NCI-H2171 treated with DMSO at 0.1 percent for 48 hours (cell line): ENCODE results near the gene RNF208.

Experiments used
- DNase-seq: peaks from one replicate; lab custom pipeline; 2025; lab: John Stamatoyannopoulos, UW

RNF208 gene

DNA sequence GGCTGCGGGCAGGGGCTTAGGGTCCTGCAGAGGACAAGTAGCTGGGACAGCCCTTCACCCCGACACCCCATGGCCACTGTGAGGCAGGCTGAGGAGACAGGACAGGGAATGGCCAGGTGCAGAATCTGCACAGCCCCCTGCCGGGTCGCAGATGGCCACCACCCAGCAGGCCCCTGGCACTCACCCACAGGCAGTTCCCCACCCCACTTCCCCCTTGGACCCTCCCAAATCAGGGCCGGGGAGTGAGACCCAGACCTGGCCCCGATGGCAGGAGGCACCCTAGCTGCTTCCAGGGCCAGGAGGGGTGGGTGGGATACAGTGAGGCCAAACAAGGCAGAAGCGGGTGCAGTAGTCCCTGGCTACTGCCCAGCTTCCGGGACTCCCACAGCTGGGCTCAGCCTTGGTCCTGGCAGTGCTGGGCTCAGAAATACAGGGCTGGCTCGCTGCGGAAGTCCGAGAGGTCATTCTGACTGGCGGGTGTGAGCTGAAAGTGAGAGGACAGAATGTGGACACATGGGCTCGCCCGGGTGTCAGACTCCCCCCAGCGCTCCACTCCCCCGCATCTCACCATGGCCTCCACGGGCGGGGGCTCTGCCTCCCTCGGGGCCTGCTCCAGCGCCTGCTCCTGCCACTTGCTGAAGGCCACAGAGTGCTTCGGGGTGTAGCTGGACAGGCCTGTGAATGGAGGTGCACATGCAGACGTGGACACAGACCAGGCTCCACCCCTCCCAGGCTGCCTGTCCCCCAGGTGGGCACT, 30.2 kb downstream of the RNF208 start:
- no peak for DNase-seq

DNA sequence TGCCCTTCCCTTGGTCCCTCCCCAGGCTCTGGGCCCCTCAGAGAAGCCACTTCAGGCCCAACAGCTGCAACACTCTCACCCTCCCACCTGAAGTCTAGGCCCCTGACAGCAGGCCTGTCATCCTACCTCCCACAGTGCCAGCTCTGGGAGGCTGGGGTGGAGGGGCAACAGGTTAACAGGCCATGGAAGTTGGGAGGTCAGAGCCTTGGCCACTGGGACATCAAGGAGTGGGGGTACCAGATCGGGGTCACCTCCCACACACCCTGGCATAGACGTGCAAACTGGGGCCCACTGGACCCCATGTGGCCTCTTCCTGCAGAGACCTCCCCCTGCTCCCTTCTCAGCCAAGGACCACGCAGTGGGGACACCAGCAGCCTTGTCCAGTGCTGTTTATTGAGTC, 30.8 kb downstream of the RNF208 start:
- DNase-seq = no peak

DNA sequence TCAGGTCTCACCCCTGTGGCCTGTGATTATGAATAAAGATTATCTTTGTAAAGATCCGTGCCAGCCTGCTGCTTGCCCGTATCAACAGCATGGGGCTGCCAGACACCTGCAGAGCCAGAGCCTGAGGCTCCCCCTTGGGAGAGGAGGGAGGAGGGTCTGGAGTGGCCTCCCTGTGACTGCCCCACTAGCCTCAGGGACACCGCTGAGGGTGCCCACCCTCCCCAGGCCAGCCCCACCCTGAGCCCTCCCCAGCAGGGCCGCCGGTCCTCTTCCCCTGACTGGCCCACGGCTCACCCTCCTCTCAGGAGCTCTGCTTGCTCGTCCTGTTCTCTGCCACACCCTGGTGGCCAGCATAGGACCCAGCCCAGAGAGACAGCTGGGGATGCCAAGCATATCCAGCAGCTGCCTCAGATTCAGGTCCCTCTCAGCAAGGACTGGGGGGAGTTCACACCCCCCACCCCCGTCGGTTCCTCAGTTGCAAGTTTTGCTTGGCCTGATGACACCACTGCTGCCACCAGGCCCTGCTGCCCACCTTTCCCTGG, 31.7 kb downstream of the RNF208 start:
- no peak for DNase-seq

DNA sequence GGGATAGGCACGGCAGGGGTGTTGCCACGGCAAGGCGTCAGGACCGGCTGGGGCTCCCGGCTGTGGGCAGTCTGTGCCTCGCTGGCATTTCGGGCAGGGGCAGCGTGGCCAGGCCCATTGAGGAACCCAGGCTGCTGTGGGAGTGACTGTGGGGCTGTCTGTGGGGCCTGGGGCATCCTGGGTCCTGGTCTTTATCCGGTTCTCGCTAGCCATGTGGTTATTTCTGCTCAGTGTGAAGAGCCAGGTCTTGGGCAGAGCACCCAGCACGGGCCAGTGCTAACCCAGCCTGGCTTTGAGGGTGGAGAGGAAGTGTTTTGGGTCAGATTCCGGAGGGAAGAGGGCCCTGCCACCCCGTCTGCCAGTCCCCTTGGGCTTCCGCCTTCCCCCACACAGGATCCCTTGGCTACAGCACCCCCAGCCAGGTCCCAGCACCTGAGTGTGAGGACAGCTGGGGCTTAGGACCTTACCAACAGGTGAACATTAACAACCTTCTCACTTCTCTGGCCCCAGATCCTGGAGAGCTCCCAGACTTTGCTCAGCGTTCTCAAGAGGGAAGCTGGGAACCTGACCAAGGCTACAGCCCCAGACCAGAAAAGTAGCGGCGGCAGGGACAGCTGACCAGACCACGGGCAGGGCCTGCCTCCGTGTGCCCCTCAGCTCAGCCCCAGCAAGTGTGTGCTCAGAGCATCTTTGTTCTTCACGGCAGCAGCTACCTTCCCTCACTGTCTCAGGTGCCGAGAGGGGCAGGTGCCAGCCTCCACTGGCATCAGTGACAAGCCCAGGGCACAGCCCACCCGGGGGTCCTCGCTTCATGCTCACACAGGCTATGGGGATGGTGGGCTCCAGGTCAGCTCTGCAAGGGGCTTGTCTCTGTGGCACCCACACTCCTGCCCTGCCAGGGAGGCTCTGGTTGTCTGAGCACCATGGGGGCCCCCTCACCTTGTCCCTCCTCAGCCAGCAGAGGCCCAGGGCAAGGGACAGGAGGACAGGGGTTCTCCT, 32.4 kb downstream of the RNF208 start:
- DNase-seq = no peak

DNA sequence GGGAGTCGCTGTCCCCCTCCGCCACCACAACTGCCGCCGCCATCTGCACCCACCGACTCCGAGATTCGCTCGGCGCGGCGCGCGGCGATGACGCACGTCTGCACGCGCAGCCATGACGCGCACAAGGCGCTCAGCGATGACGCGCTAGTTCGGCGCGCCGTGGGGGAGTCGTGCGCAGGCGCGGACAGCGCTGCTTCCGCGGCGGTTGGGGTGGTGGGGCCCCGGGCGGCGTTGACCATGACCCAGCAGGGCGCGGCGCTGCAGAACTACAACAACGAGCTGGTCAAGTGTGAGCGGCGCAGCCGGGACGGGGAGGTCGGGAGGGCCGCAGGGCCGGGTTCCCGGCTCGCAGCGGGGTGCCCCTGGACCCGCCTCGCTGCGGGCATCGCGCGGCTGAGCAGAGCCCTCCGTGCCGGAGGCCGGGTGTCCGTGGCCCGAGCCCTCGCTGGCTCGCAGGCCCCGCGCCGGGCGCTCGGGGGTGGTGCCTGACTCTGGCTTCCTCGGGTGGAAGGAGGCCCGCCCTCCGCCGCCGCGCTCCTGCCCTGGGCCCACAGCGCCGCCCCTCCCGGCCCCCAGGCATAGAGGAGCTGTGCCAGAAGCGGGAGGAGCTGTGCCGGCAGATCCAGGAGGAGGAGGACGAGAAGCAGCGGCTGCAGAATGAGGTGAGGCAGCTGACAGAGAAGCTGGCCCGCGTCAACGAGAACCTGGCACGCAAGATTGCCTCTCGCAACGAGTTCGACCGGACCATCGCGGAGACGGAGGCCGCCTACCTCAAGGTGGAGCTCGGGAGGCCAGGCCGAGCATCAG, 33.3 kb downstream of the RNF208 start, which contains the start of the genes ANAPC2 and SSNA1:
TSS of gene ANAPC2 (minus strand) at position 71 of the 807 bp plus-strand sequence. CDS start at position 43, 28 bp downstream.
TSS of gene SSNA1 (plus strand) at position 187 of the 807 bp plus-strand sequence. CDS start at position 238, 51 bp downstream.
- peak; percentile 89 for DNase-seq

DNA sequence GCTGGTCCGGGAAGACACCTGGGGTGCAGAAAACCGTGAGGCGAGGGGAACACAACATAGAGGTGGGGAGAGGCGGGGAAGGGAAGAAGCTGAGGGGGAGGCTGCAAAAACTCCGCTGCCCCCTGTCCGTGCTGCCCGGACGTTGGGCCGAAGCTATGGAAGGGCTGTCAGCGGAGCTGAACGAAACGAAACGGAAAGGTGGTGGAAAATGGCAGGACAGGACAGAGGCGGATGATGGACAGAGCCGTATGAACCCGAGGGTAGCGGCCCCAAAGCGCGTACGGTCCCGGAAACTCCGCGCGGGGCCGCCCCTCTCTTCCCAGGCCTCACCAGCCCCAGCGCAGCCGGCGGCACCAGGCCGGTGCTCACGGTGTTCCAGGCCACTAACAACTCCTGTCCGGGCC, 34.0 kb downstream of the RNF208 start:
- DNase-seq = no peak

DNA sequence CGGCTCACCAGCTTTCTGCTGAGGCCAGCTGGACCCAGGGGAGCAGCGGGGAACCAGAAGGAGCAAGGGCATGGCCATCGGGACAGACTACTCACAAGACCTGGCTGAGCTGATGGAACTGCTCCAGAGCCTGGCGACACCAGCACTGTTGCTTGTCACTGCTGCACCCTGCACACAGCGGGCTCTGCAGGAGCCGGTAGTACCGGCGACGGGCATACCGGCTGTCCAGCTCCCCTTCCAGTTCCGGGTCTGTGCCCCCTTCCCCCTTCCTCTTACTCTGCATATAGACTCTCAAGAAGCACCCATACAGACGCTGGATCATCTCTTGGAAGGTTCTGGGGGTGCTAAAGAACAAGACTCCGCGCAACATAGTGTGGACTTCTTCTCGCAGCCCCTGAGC, 34.7 kb downstream of the RNF208 start:
- no peak for DNase-seq

DNA sequence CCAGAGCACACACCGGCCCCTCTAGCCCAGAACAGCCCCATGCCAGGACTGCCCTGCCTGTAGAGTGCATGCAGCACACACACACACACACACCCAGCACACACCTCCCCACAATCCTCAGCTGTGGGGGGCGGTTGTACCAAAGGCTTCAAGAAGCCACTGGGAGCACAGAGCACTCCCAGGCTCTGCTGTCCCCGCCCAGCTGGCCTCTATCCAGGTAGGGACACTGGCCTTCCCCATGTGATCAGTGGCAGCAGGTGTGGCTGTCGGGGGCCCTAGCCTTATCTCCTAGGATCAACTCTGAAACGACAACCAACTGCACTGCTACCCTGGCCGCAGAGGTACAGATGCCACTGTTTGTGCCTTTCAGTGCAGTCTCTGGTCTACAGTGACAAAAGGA, 35.7 kb downstream of the RNF208 start:
- no peak for DNase-seq

DNA sequence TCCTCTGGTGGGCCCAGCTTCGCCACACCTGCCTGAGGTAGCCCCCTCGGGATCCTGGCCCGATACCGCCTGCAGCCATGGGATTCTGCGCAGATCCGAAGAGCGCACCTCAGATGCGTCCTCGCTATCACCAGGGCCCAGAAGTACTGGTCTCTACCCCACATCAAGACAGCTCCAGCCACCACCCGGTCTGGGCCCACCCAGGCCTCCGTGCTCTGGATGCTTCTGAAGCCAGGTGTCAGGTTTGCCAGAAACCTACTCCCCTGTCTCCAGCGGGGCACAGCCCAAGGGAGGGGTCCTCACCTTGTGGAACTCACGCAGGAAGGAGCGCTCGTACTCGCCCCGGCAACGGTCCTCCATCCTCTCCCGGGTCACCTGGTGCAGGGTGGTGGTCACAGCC, 36.1 kb downstream of the RNF208 start:
- no peak for DNase-seq

DNA sequence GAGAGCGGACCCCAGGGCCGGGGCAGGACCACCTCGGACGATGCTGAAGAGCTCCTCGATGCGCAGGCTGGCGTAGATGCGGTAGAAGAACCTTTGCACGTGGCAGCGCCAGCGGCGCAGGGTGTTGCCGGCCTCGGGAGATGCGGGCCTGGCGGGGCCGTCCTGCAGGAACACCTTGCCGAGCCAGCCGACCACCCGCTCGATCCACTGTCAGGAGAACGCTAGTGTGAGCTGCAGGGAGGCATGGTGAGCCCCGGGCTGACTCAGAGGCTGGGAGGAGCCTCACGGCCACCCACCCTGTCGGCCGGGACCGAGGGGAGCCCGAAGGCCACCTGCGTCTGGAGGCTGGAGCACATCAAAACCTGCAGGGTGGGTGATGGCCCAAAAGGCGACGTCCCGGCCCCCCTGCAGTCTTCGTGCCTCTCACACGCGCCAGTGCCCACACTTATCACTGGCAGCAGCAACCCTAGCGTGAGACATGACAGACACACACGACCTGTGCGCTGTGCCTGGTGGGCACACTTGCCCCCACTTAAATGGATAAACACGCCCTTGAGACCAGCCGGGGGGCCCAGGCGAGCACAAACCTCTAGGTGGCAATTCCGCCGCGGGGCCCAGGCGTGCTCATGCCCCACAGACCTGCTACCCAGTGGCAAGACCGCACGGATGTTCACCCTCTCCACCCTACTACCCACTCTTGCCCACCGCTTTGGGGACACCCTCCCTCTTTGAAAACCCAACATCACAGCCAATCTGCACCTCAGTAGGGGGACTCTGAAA, 37.0 kb downstream of the RNF208 start:
- DNase-seq = no peak

DNA sequence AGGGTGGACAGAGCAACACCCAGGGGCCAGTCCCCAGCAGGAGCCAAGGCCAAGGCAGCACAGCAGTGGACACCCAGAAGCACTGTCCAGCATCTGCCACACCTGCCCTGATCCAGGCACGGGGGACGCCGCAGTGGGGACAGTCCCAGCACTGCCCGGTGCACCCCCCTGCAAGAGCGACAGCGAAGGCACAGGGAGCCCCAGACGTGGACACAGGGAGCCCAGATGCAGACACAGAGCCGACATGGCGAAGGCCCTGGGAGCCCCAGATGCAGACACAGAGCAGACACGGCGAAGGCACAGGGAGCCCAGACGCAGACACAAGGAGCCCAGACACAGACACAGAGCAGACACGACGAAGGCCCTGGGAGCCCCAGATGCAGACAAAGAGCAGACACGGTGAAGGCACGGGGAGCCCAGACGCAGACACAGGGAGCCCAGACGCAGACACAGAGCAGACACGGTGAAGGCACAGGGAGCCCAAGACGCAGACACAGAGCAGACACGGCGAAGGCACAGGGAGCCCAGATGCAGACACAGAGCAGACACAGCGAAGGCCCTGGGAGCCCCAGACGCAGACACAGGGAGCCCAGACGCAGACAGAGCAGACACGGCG, 38.0 kb downstream of the RNF208 start:
- DNase-seq = no peak

DNA sequence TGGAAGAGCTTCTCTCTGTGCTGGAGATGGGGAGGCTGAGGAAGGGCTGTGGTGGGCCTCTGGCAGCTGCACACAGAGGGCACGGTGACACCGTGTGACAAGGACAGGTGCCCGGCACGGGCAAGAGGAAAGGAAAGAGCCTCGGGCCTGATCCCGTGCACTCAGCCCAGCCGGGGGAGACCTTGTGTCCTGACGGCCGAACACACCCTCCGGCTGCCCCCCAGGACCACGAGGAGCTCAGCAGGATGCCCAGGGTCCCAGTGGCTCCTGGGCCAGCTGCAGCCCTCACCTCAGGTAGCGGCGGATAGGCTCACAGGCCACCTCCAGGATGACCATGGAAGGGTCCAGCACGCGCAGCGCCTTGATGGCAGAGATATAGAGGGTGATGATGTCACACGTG, 39.2 kb downstream of the RNF208 start:
- DNase-seq = no peak

DNA sequence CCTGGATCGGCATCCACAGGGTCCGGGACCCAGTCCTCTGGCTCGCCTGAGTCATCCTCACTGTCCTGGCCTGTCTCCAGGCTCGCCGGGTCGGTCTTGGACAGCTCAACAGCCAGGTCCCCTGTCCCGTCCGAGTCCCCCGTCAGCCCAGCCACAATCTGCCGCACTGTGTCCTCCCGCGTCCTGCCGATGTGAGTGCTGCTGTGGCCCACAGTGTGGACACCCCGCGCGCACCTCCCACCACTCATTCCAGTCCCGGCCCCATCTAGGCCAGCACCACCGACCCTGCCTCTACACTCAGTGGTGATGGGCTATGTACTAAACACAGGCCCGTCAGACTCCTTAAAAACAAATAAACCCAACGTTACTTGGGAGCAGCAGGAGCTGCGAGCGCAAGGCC, 40.4 kb downstream of the RNF208 start:
- no peak for DNase-seq

DNA sequence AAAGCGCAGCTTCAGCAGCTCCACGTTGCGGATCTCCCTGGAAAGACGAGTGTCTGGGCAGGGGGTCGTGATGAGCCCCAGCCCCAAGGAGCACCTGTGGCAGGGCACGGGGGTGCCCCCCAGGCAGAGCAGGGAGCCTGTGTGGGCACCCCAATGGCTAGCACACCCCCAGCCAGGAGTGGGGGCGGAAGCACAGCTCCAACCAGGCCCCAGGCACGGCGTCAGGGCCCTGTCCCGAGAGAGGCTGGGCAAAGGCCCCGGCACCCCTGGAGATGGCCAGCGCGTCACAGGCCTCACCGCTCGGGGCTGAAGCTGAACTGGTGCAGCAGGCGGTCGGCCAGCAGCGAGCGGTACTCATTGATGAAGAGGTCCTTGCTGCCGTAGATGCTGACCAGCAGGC, 41.5 kb downstream of the RNF208 start:
- no peak for DNase-seq

DNA sequence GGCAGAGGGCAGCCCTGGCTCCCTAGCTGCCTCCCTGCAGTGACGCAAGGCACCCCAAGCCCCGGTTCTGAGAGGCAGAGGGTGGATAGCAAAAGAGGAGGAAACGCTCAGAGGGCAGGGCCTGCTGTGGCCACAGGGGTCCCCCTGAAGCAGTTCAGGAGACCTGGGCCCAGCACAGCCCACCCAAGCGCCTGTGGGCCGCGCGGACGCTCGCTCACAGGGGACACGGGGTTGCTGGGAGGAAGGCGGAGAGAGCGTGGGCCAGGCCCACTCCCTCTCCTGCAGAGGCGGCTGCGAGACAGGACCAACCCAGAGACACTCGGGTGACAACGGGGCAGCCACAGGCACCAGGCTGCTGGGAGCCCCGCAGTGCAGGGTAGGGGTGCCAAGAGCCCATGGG, 42.3 kb downstream of the RNF208 start:
- DNase-seq = no peak

DNA sequence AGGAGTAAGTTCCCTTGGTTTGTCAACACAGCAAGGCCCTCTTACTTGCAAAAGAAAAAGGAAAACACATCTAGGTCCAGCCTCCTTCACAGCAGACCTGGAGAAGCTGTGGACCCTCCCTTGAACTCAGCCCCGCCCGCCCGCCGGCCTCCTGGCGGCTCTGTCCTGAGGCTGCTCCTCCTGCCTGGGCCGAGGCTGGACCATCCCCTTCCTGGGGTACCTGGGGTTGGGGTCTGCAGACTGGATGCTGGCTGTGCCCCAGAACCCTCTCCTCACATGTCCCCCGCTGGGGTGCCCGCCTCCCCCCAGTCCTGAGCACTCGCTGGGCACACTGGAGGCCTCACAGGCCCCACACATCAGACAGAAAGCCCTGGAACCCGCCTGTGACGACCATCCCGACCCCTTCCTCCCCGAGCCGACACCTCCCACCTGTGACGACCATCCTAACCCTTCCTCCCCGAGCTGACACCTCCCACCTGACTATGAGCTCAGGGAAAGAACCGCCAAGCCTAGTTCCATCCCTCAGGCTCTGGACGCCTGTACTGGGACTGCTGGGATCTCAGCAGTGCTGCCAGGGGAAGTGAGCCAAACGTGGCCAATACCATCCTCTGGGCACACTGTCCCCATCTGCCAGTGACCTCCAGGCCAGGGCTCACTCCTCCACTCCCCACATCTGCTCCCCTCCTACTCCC, 43.0 kb downstream of the RNF208 start:
- no peak for DNase-seq

DNA sequence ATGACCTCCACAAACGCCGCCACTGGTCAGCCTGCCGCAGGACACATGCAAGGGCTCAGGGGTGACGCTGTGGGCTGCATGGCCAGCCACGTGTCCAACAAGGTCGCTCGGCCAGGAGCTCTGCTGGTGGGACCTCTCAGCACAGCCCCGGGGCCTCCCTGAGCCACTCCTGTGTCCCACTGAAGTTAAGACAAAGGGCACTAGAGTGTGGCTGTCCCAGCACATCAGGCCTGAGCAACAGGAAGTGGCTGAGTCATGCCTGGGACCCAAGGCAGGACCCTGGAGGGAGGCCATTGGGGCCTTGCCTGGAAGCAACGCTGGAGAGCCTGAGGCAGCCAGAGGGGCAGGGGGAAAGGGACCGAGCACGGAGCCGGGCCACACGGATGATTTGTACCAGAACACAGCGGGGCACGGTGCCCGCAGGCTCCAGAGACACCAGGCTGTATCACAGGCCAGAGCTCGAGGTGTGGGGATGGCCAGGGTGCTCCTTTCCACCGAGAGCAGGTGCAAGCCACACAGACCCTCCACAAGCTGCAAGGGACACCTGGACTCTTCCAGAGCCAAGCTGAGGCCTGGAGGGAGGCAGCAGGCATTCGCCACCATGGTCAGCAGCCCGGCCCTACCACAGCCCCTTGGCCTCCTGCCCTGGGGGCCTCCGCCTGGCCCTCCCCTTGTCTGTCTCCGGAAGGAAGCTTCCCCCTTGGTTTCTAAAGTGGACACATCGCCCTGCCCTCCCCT, 43.7 kb downstream of the RNF208 start:
- DNase-seq = no peak

DNA sequence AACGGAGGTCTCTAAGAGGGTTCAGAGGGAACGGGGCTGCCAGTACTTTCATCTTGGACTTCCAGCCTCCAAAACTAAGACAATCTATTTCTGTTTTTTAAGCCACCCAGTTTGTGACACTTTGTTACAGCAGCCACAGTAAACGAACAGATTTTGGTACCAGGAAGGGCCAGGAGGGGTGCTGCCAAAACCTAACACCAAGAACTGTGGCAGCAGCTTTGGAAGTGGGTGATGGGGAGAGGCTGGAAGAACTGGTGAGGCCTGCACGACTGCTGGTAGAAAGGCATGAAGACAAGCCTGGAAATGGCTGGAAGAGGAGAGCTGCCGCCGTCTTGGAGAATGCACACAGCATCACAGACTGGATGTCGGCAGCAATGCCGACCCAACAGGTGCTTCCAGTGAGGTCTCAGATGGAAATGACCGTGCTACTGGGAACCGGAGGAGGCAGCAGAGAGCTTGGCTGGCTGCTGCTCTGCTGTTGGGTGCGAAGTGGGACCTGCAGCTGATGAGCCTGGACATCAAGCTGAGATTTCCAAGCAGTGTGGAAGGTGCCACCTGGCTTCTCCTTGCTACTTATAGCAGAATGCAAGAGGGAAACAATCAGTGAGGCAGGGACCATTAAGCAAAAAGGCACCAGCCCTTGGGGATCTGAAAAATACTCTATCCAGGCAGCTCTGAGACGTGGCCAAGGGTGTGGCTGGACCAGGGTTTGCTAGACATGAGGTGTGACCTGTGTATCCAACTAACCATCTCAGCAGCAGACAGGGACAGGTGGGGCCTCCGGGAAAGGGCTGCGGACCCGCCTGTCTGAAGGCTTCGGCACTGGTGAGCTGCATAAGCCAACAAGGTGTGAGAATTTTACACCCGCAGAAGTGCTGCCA, 45.5 kb downstream of the RNF208 start:
- peak; percentile 50 for DNase-seq
